ENCODE measurements around the gene ZC3H4. TPM values are rescaled to one million over a fixed set of nuclear protein-coding genes. Genes with fewer than 3 reads are reported as not detected.

ZC3H4 gene
- total and polyA plus RNA-seq, 2 donors (not counting 3 experiments of a cell fraction or from before 2014, with no cell fraction given), result 6.2 to 63.9 TPM

- no peak overlapping the region for H3K9ac ChIP-seq (replicated peaks; ENCODE audit: extremely low read depth, insufficient read depth, low read length)
- H3K9me3 ChIP-seq (replicated peaks; ENCODE audit: control insufficient read depth, insufficient read depth, low read length), result no peaks in the 10 kb centered on the region
- no peak overlapping the region for H3K4me2 ChIP-seq (ENCODE audit: insufficient read depth, low read length)
- no peak for TF ChIP-seq POLR2AphosphoS5 (IDR thresholded peaks at IDR 0.05; ENCODE audit: insufficient read depth, low read depth, low read length)
- no peak for TF ChIP-seq EZH2 (IDR thresholded peaks at IDR 0.05; ENCODE audit: borderline replicate concordance, low read depth, low read length, severe bottlenecking)
- TF ChIP-seq MYC (IDR thresholded peaks at IDR 0.05; ENCODE audit: low read depth, low read length), result no peak
- no peak for TF ChIP-seq POLR2A (IDR thresholded peaks at IDR 0.05; ENCODE audit: low read depth, low read length)
- TF ChIP-seq CTCF (IDR thresholded peaks at IDR 0.05; ENCODE audit: extremely low read depth in 1 of 2, insufficient read depth in 1 of 2, low read depth in 1 of 2, low read length in 2 of 2), result no peak
- no peak for TF ChIP-seq FOS (IDR thresholded peaks at IDR 0.05; ENCODE audit: borderline replicate concordance, insufficient read depth, low read length)
- no peak for TF ChIP-seq MAX (IDR thresholded peaks at IDR 0.05; ENCODE audit: insufficient read depth, insufficient read length)
- TF ChIP-seq GATA2 (IDR thresholded peaks at IDR 0.05; ENCODE audit: insufficient read depth, insufficient read length, low read depth, low read length), result no peak
- no peak for TF ChIP-seq JUN (IDR thresholded peaks at IDR 0.05; ENCODE audit: borderline replicate concordance, insufficient read depth, insufficient read length, low read depth)
- DNase-seq (ENCODE audit: low read depth, low spot score) (no peak), FAIRE-seq (no peak)
- dilution Hi-C loops (cut with MboI; ENCODE audit: extremely low pct_ligation_motif_present, low sequenced_read_pairs) (no loop called here), intact Hi-C loops (cut with micrococcal nuclease) (no loop called here)
- no peak overlapping the region for H3K4me3 ChIP-seq (replicated peaks in 1 of 3; ENCODE audit: insufficient read depth in 1 of 3, low read depth in 1 of 3, low read length in 3 of 3)
- CTCF ChIA-PET, result interaction anchor here (3.4 kb wide), 1 partner anchor 14 kb away, joined by 10 read pairs; no protein-coding TSS in a partner anchor
- no peaks in the 10 kb centered on the region for H4K20me1 ChIP-seq (replicated peaks; ENCODE audit: control insufficient read depth, extremely low read depth, insufficient read depth, low read length)
- H3K27me3 ChIP-seq (ENCODE audit: control insufficient read depth in 2 of 2, insufficient read depth in 2 of 2, low read length in 2 of 2), result no peaks in the 10 kb centered on the region
- H2AFZ ChIP-seq (ENCODE audit: low read depth, low read length), result no peak overlapping the region
- no peaks in the 10 kb centered on the region for H3K79me2 ChIP-seq (ENCODE audit: control insufficient read depth, insufficient read depth, low read length)
- BruUV-seq (replicated peaks), result no TSS peak
- H3K4me1 ChIP-seq (ENCODE audit: control insufficient read depth, extremely low read depth, insufficient read depth, low read length), result no peaks in the 10 kb centered on the region
- H3K36me3 ChIP-seq (ENCODE audit: control insufficient read depth in 2 of 2, extremely low read depth in 1 of 2, insufficient read depth in 2 of 2, low read length in 2 of 2), result peaks cover 8 to 42% of the 10 kb centered on the region in 2 experiments
- no peaks in the 10 kb centered on the region for H3K9me1 ChIP-seq (replicated peaks; ENCODE audit: control insufficient read depth, extremely low read depth, insufficient read depth, low read length)
- POLR2A ChIA-PET, result no interaction called here
- no peak overlapping the region for H3K27ac ChIP-seq (ENCODE audit: insufficient read depth, low read depth, low read length)
Observed at GRCh38 chr19:47065242-47065641, 48.3 kb downstream of the ZC3H4 start.
